Activated CD4-positive, alpha-beta T cell treated with anti-CD3 and anti-CD28 coated beads for 1 hour (primary cell): Measurements from ENCODE around the gene PITPNC1.
"Not testable (repeated sequence)": the region's sequence is repeated elsewhere in the genome, so short reads cannot be mapped to it uniquely, and the experiment has no call there.

Source experiments
- DNase-seq: peaks from one replicate; pipeline ENCODE4 v3.0.0-alpha.2; 2020

The PITPNC1 gene

GRCh38 chr17:67702861-67703260 is 325.8 kb downstream of the PITPNC1 start:
- not testable (repeated sequence) for DNase-seq

- no peak for DNase-seq
Measured at GRCh38 chr17:67707442-67707841, 330.4 kb downstream of the PITPNC1 start.

GRCh38 chr17:67708378-67708777 is 331.3 kb downstream of the PITPNC1 start:
- DNase-seq = no peak

- no peak for DNase-seq
Measured at GRCh38 chr17:67711916-67712315, 334.8 kb downstream of the PITPNC1 start.

- DNase-seq = no peak
Measured at GRCh38 chr17:67712375-67712774, 335.3 kb downstream of the PITPNC1 start.

- no peak for DNase-seq
Measured at GRCh38 chr17:67713169-67713568, 336.1 kb downstream of the PITPNC1 start.

GRCh38 chr17:67716405-67716798 is 339.3 kb downstream of the PITPNC1 start:
- DNase-seq = no peak

- no peak for DNase-seq
Measured at GRCh38 chr17:67717192-67717623, 340.1 kb downstream of the PITPNC1 start.

GRCh38 chr17:67717624-67718324 is 340.7 kb downstream of the PITPNC1 start, which contains the start of gene NOL11:
Gene NOL11, plus strand, starts transcription at chr17:67717936. Its CDS starts 12 bp downstream, at chr17:67717948.
- peak; percentile 99 for DNase-seq

GRCh38 chr17:67718325-67718941 is 341.4 kb downstream of the PITPNC1 start:
- DNase-seq = no peak

GRCh38 chr17:67725373-67725791 is 348.3 kb downstream of the PITPNC1 start:
- DNase-seq = no peak

GRCh38 chr17:67725807-67726206 is 348.7 kb downstream of the PITPNC1 start:
- no peak for DNase-seq

- DNase-seq = not testable (repeated sequence)
Measured at GRCh38 chr17:67727152-67728039, 350.3 kb downstream of the PITPNC1 start.

GRCh38 chr17:67729903-67730302 is 352.8 kb downstream of the PITPNC1 start:
- no peak for DNase-seq

GRCh38 chr17:67730731-67731130 is 353.6 kb downstream of the PITPNC1 start:
- no peak for DNase-seq

- DNase-seq = no peak
Measured at GRCh38 chr17:67733449-67733848, 356.4 kb downstream of the PITPNC1 start.

- DNase-seq = no peak
Measured at GRCh38 chr17:67737145-67737544, 360.1 kb downstream of the PITPNC1 start.

GRCh38 chr17:67742025-67742424 is 364.9 kb downstream of the PITPNC1 start:
- DNase-seq = no peak
